B cell (primary cell): ENCODE data around the gene MAFG. TPM values are rescaled to one million over a fixed set of nuclear protein-coding genes. Genes with fewer than 3 reads are reported as not detected.

ENCODE experiments used
- ATAC-seq: fragments of 200-7000 bp; cut with Tn5 transposase; one replicate; pipeline ENCODE4 v1.10.0; 2021; ENCODE audit warnings: low read depth, mild to moderate bottlenecking, moderate number of reproducible peaks, moderate library complexity
- CTCF ChIA-PET: fragments of 350-600 bp; sonication (Branson Sonifier 250); formaldehyde crosslinking; loops from one replicate; lab custom pipeline; 2021; ENCODE audit warnings: antibody characterized with exemption, inconsistent platforms; lab: Charles Lee
- POLR2A ChIA-PET: fragments of 350-600 bp; sonication (Branson Sonifier 250); formaldehyde crosslinking; loops from one replicate; lab custom pipeline; 2021; ENCODE audit warnings: antibody characterized with exemption; lab: Charles Lee
- DNase-seq: peaks from one replicate; pipeline ENCODE4 v3.0.0; 2013
- H2AFZ ChIP-seq: 2 replicates; pipeline ENCODE4 v1.6.1; 2012; ENCODE audit warnings: mild to moderate bottlenecking, low read depth, low read length; ENCODE audit not compliant: insufficient read depth, poor library complexity, severe bottlenecking
- H3K27ac ChIP-seq, 2 donors: 1 replicate in 1 of 2; 2 replicates in 1 of 2; pipeline ENCODE4 v1.5.1; 2012 to 2013; ENCODE audit warnings: low read length in 2 of 2, mild to moderate bottlenecking in 2 of 2, moderate library complexity in 1 of 2
- H3K27me3 ChIP-seq, 4 experiments: fragments of 200-600 bp in 1 of 4; sonication (generic) in 1 of 4; replicated peaks in 1 of 4; 1 replicate in 2 of 4; 2 replicates in 2 of 4; pipeline versions ENCODE4 v1.6.1 to v1.7.0; 2013 to 2016; ENCODE audit warnings: low read length in 3 of 4, mild to moderate bottlenecking in 2 of 4, mixed read lengths in 1 of 4, moderate library complexity in 1 of 4; ENCODE audit not compliant: insufficient read depth in 4 of 4, control insufficient read depth in 3 of 4; ENCODE audit errors: control extremely low read depth in 1 of 4
- H3K36me3 ChIP-seq, 2 experiments: replicated peaks in 1 of 2; 1 replicate in 1 of 2; 2 replicates in 1 of 2; pipeline versions ENCODE4 v1.6.1 to v1.7.1; 2013; ENCODE audit warnings: low read length in 1 of 2; ENCODE audit not compliant: insufficient read depth in 2 of 2, control insufficient read depth in 1 of 2; ENCODE audit errors: control extremely low read depth in 1 of 2, extremely low read depth in 1 of 2
- H3K4me1 ChIP-seq, 2 donors: fragments of 200-600 bp in 1 of 2; sonication (generic) in 1 of 2; 1 replicate in 1 of 2; 2 replicates in 1 of 2; pipeline versions ENCODE4 v1.5.1 to v1.6.1; 2013 to 2017; ENCODE audit warnings: low read length in 2 of 2; ENCODE audit not compliant: control insufficient read depth in 2 of 2, insufficient read depth in 2 of 2
- H3K4me2 ChIP-seq: replicated peaks from 2 replicates; pipeline ENCODE3; 2012; ENCODE audit warnings: mild to moderate bottlenecking, low read depth, low read length; ENCODE audit not compliant: poor library complexity, severe bottlenecking
- H3K4me3 ChIP-seq, 5 experiments: fragments of 200-600 bp in 1 of 5; sonication (generic) in 1 of 5; 1 replicate in 3 of 5; 2 replicates in 2 of 5; pipeline versions ENCODE4 v1.5.1 to v1.7.0; 2011 to 2016; ENCODE audit warnings: low read length in 4 of 5, mild to moderate bottlenecking in 4 of 5, low read depth in 2 of 5, control low read depth in 1 of 5, moderate library complexity in 1 of 5; ENCODE audit not compliant: insufficient read depth in 1 of 5; ENCODE audit errors: control extremely low read depth in 1 of 5, extremely low read depth in 1 of 5
- H3K79me2 ChIP-seq: fragments of 200-600 bp; sonication (generic); one replicate; pipeline ENCODE4 v1.6.0; 2016; ENCODE audit warnings: low read length; ENCODE audit not compliant: control insufficient read depth, insufficient read depth
- H3K9ac ChIP-seq: fragments of 200-600 bp; sonication (generic); 2 replicates; pipeline ENCODE4 v1.6.1; 2017; ENCODE audit warnings: mild to moderate bottlenecking, low read length, moderate library complexity
- H3K9me3 ChIP-seq, 3 donors: one replicate each; pipeline versions ENCODE4 v1.6.1 to v1.7.1; 2013; ENCODE audit warnings: low read length in 2 of 3; ENCODE audit not compliant: control insufficient read depth in 2 of 3, insufficient read depth in 1 of 3; ENCODE audit errors: control extremely low read depth in 1 of 3
- H4K20me1 ChIP-seq: 2 replicates; pipeline ENCODE4 v1.6.0; 2012; ENCODE audit warnings: mild to moderate bottlenecking, low read length; ENCODE audit not compliant: insufficient read depth, control insufficient read depth, poor library complexity, severe bottlenecking
- H3K27ac Mint-ChIP-seq: one replicate; pipeline ENCODE4 v1.8.0; 2021; ENCODE audit warnings: mixed read lengths
- H3K27me3 Mint-ChIP-seq: one replicate; pipeline ENCODE4 v1.8.0; 2021; ENCODE audit warnings: mixed read lengths
- H3K4me1 Mint-ChIP-seq: one replicate; pipeline ENCODE4 v1.8.0; 2021; ENCODE audit warnings: mixed read lengths
- H3K4me3 Mint-ChIP-seq: one replicate; pipeline ENCODE4 v1.8.0; 2021; ENCODE audit warnings: mixed read lengths
- H3K9me3 Mint-ChIP-seq: one replicate; pipeline ENCODE4 v1.8.0; 2022; ENCODE audit warnings: mixed read lengths; ENCODE audit not compliant: insufficient read depth
- CTCF ChIP-seq: fragments of 200-600 bp; IDR thresholded peaks from one replicate; pipeline ENCODE4 v1.8.0; 2022; ENCODE audit warnings: antibody characterized with exemption, mild to moderate bottlenecking
- EZH2 ChIP-seq: IDR thresholded peaks from 2 replicates; pipeline ENCODE4 v1.6.1; 2012; ENCODE audit warnings: borderline replicate concordance, low read depth, mild to moderate bottlenecking, moderate library complexity, low read length; ENCODE audit not compliant: insufficient read depth, poor library complexity, severe bottlenecking
- WGBS: methylation state at CpG from one replicate; pipeline ENCODE4 v1.1.5; 2013; ENCODE audit warnings: missing lambda C conversion rate; ENCODE audit not compliant: insufficient coverage; 5-methylcytosine and 5-hydroxymethylcytosine counted together
- intact Hi-C: fragments of 100-400 bp; cut with micrococcal nuclease; formaldehyde crosslinking; loops from one replicate; pipeline ENCODE4 v1.10.0; 2022
- polyA plus RNA-seq: library from polyadenylated mRNA; depleted of rRNA; stranded (reverse); fragments of >200 nt; gene quantifications from 2 replicates; pipeline ENCODE4 v1.2.3, GENCODE V29; 2012
- total RNA-seq, 2 donors: library from RNA; stranded (reverse); fragments of 120-200 nt in 1 of 2; gene quantifications; 1 replicate in 1 of 2; 2 replicates in 1 of 2; pipeline versions ENCODE4 v1.2.3 to v1.2.4, GENCODE V29; 2013 to 2022

MAFG gene
- total and polyA plus RNA-seq, 2 donors (not counting 1 experiment from before 2014, with no cell fraction given): 11.4 to 27.9 TPM

GRCh38 chr17:81889602-81890001 is 37.9 kb downstream of the MAFG start:
- H4K20me1 ChIP-seq: peaks cover 16% of the 10 kb centered on the region
- no peak overlapping the region for H3K4me3 ChIP-seq
- POLR2A ChIA-PET: interaction anchor here (0.6 kb wide), 1 partner anchor 979 kb away, joined by 4 read pairs; no protein-coding TSS in a partner anchor
- H3K9ac ChIP-seq: no peak overlapping the region
- H3K79me2 ChIP-seq: peaks cover 50% of the 10 kb centered on the region
- peaks cover 2 to 49% of the 10 kb centered on the region in 2 experiments for H3K36me3 ChIP-seq
- no peak for ATAC-seq
- peak overlapping the region; percentile 93 for H3K4me2 ChIP-seq
- peaks cover 10 to 25% of the 10 kb centered on the region in 2 donors for H3K4me1 ChIP-seq
- TF ChIP-seq EZH2: no peak
- no peak for TF ChIP-seq CTCF
- H3K27ac ChIP-seq: peak overlapping the region in 1 of 2 donors; percentile 11
- H3K27me3 ChIP-seq: no peaks in the 10 kb centered on the region
- intact Hi-C loops: loop anchor here (5.0 kb wide), 1 partner anchor 38 kb away; the partner anchor contains the start of gene MAFG
- no peak overlapping the region for H2AFZ ChIP-seq
- Mint-ChIP-seq H3K27ac (peak overlapping the region; percentile 73), H3K9me3 (no peaks in the 10 kb centered on the region), H3K27me3 (no peaks in the 10 kb centered on the region), H3K4me1 (peaks cover 19% of the 10 kb centered on the region), H3K4me3 (peak overlapping the region; percentile 63)
- DNase-seq: no peak
- H3K9me3 ChIP-seq: no peaks in the 10 kb centered on the region
- 91% methylated on average over 6 of the region's 9 CpGs for WGBS
- CTCF ChIA-PET: no interaction called here

GRCh38 chr17:81888988-81889595 is 38.4 kb downstream of the MAFG start:
- Histone ChIP-seq H3K4me1 (peaks cover 10 to 25% of the 10 kb centered on the region in 2 donors), H3K27ac (no peak overlapping the region), H3K79me2 (peaks cover 50% of the 10 kb centered on the region), H3K4me2 (no peak overlapping the region), H3K27me3 (no peaks in the 10 kb centered on the region), H3K9me3 (no peaks in the 10 kb centered on the region), H3K36me3 (peaks cover 2 to 51% of the 10 kb centered on the region in 2 experiments), H3K9ac (no peak overlapping the region), H2AFZ (no peak overlapping the region), H3K4me3 (no peak overlapping the region), H4K20me1 (peaks cover 16% of the 10 kb centered on the region)
- CTCF ChIA-PET: no interaction called here
- peak overlapping the region; percentile 73 for H3K27ac Mint-ChIP-seq
- peaks cover 19% of the 10 kb centered on the region for H3K4me1 Mint-ChIP-seq
- no peaks in the 10 kb centered on the region for H3K27me3 Mint-ChIP-seq
- DNase-seq (no peak), ATAC-seq (no peak)
- POLR2A ChIA-PET: interaction anchor here (0.6 to 1.4 kb wide), 3 partner anchors 11 to 979 kb away, joined by 3 to 4 read pairs (median 4); no protein-coding TSS in a partner anchor
- WGBS: 99% methylated on average over 16 of the region's 16 CpGs
- H3K4me3 Mint-ChIP-seq: peak overlapping the region; percentile 63
- no peaks in the 10 kb centered on the region for H3K9me3 Mint-ChIP-seq
- intact Hi-C loops: no loop called here
- no peak for TF ChIP-seq CTCF
- no peak for TF ChIP-seq EZH2
